DMS 273 (cell line): ENCODE data around the gene FN3K.

Experiments used
- DNase-seq: peaks from one replicate; lab custom pipeline; 2025; ENCODE audit not compliant: unreplicated experiment; lab: John Stamatoyannopoulos, UW

Gene FN3K

GRCh38 chr17:82703036-82703745 lies 32.2 kb upstream of the FN3K start:
- DNase-seq: no peak

GRCh38 chr17:82703935-82704865 lies 31.2 kb upstream of the FN3K start:
- no peak for DNase-seq

- DNase-seq: no peak
Measured at GRCh38 chr17:82704886-82705285, 30.5 kb upstream of the FN3K start.

- no peak for DNase-seq
Measured at GRCh38 chr17:82705756-82706155, 29.7 kb upstream of the FN3K start.

- DNase-seq: no peak
Measured at GRCh38 chr17:82709024-82709675, 26.3 kb upstream of the FN3K start.

- DNase-seq: no peak
Measured at GRCh38 chr17:82709676-82710498, 25.5 kb upstream of the FN3K start.

- no peak for DNase-seq
Measured at GRCh38 chr17:82710499-82711232, 24.7 kb upstream of the FN3K start.

- DNase-seq: no peak
Measured at GRCh38 chr17:82713071-82713723, 22.2 kb upstream of the FN3K start.

GRCh38 chr17:82716203-82717010 lies 19.0 kb upstream of the FN3K start, which contains the start of gene FN3KRP:
Gene FN3KRP, plus strand, starts transcription at chr17:82716706. Its CDS starts 50 bp downstream, at chr17:82716756.
- DNase-seq: peak; percentile 98

GRCh38 chr17:82718986-82719685 lies 16.3 kb upstream of the FN3K start:
- DNase-seq: no peak

- no peak for DNase-seq
Measured at GRCh38 chr17:82720204-82720603, 15.2 kb upstream of the FN3K start.

GRCh38 chr17:82722341-82723013 lies 12.9 kb upstream of the FN3K start:
- DNase-seq: no peak

GRCh38 chr17:82723169-82723807 lies 12.1 kb upstream of the FN3K start:
- DNase-seq: no peak

GRCh38 chr17:82726427-82726826 lies 9.0 kb upstream of the FN3K start:
- no peak for DNase-seq

- DNase-seq: no peak
Measured at GRCh38 chr17:82729479-82730260, 5.7 kb upstream of the FN3K start.

- DNase-seq: no peak
Measured at GRCh38 chr17:82732118-82732743, 3.2 kb upstream of the FN3K start.
